Esophagus muscularis mucosa (tissue), 4 donors: ENCODE data around the gene TIMM50. TPM values are rescaled to one million over a fixed set of nuclear protein-coding genes. Genes with fewer than 3 reads are reported as not detected.

Experiments used
- DNase-seq: peaks from one replicate; pipeline ENCODE4 v3.0.0-alpha.2; 2017; ENCODE audit errors: extremely low spot score
- H3K27ac ChIP-seq, 4 donors: fragments of 200-600 bp; sonication (generic); replicated peaks in 1 of 4; 1 replicate in 3 of 4; 2 replicates in 1 of 4; pipeline ENCODE4 v1.5.1; 2016 to 2019; ENCODE audit warnings: mild to moderate bottlenecking in 1 of 4
- H3K27me3 ChIP-seq, 4 donors: fragments of 200-600 bp; sonication (generic); one replicate each; pipeline versions ENCODE4 v1.5.1 to v1.6.0; 2016 to 2019
- H3K36me3 ChIP-seq, 4 donors: fragments of 200-600 bp; sonication (generic); one replicate each; pipeline ENCODE4 v1.5.1; 2016 to 2019
- H3K4me1 ChIP-seq, 4 donors: fragments of 200-600 bp; sonication (generic); one replicate each; pipeline ENCODE4 v1.5.1; 2016 to 2019
- H3K4me3 ChIP-seq, 4 donors: fragments of 200-600 bp; sonication (generic); 1 replicate in 2 of 4; 2 replicates in 2 of 4; pipeline ENCODE4 v1.5.1; 2016 to 2019; ENCODE audit warnings: mild to moderate bottlenecking in 4 of 4, moderate library complexity in 1 of 4
- H3K9me3 ChIP-seq, 4 donors: fragments of 200-600 bp; sonication (generic); 1 replicate in 3 of 4; 2 replicates in 1 of 4; pipeline ENCODE4 v1.5.1; 2016 to 2019
- EP300 ChIP-seq: sonication (generic); formaldehyde crosslinking; IDR thresholded peaks from one replicate; pipeline ENCODE4 v1.6.1; 2017; ENCODE audit warnings: antibody characterized with exemption
- POLR2A ChIP-seq: fragments of 450-650 bp; IDR thresholded peaks from one replicate; pipeline ENCODE4 v1.6.1; 2017; ENCODE audit warnings: antibody characterized with exemption, moderate library complexity, mild to moderate bottlenecking, low read depth
- POLR2AphosphoS5 ChIP-seq, 2 donors: sonication (generic); formaldehyde crosslinking; IDR thresholded peaks; one replicate each; pipeline ENCODE4 v1.6.1; 2017; ENCODE audit warnings: antibody characterized with exemption in 2 of 2
- WGBS: methylation state at CpG from one replicate; pipeline ENCODE4 v1.1.5; 2018; 5-methylcytosine and 5-hydroxymethylcytosine counted together
- intact Hi-C: fragments of 100-400 bp; cut with DNase I; formaldehyde crosslinking; loops from one replicate; pipeline ENCODE4 v1.15.1; 2023
- total RNA-seq, 4 donors: library from RNA; depleted of rRNA; stranded (reverse); fragments of >200 nt; gene quantifications; one replicate each; pipeline versions ENCODE4 v1.1.0 to v1.2.1, GENCODE V29; 2016
- TF ChIP-seq, protein P1 (sequence below), 3 experiments: fragments of 200-600 bp in 2 of 3; fragments of 450-650 bp in 1 of 3; sonication (generic) in 2 of 3; IDR thresholded peaks; one replicate each; pipeline ENCODE4 v1.5.1; 2017 to 2019; ENCODE audit warnings: antibody characterized with exemption in 3 of 3, mild to moderate bottlenecking in 2 of 3, moderate library complexity in 1 of 3

The TIMM50 gene
- total RNA-seq, 4 donors from 2014 or later: 36.1 to 58.0 (median 51.3) TPM

DNA sequence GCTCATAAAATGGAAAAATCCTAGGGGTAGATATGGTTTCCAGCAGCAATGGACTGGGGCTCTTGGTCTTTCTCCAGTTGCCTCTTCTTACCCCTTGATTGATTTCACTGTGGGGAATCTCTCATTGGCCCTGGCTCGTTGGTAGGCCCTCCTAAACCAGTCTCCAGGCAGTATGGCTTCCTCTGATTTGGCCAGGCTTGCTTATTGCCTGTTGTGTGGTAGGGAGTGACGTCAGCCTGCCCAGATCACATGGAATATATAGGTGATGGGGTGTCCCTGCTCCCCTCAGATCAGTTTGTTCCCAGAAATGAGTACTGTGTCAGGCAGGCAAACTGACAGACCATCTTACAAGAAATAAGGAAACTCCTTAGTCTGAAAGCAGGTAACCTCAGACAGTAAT lies 28.6 kb downstream of the TIMM50 start:
- no peaks in the 10 kb centered on the region for H3K9me3 ChIP-seq
- peaks cover 5 to 16% (median 10%) of the 10 kb centered on the region in 4 donors for H3K4me1 ChIP-seq
- no peaks in the 10 kb centered on the region for H3K36me3 ChIP-seq
- DNase-seq: no peak
- no peak overlapping the region for H3K4me3 ChIP-seq
- H3K27me3 ChIP-seq: peaks cover 0 to 100% (median 48%) of the 10 kb centered on the region in 4 donors
- intact Hi-C loops: no loop called here
- WGBS: 71% methylated on average over 2 of the region's 2 CpGs
- TF ChIP-seq, protein P1, sequence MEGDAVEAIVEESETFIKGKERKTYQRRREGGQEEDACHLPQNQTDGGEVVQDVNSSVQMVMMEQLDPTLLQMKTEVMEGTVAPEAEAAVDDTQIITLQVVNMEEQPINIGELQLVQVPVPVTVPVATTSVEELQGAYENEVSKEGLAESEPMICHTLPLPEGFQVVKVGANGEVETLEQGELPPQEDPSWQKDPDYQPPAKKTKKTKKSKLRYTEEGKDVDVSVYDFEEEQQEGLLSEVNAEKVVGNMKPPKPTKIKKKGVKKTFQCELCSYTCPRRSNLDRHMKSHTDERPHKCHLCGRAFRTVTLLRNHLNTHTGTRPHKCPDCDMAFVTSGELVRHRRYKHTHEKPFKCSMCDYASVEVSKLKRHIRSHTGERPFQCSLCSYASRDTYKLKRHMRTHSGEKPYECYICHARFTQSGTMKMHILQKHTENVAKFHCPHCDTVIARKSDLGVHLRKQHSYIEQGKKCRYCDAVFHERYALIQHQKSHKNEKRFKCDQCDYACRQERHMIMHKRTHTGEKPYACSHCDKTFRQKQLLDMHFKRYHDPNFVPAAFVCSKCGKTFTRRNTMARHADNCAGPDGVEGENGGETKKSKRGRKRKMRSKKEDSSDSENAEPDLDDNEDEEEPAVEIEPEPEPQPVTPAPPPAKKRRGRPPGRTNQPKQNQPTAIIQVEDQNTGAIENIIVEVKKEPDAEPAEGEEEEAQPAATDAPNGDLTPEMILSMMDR (IDR thresholded peaks at IDR 0.05): no peak
- TF ChIP-seq EP300: no peak
- TF ChIP-seq POLR2A: no peak
- TF ChIP-seq POLR2AphosphoS5 (IDR thresholded peaks at IDR 0.05): no peak
- no peak overlapping the region for H3K27ac ChIP-seq

DNA sequence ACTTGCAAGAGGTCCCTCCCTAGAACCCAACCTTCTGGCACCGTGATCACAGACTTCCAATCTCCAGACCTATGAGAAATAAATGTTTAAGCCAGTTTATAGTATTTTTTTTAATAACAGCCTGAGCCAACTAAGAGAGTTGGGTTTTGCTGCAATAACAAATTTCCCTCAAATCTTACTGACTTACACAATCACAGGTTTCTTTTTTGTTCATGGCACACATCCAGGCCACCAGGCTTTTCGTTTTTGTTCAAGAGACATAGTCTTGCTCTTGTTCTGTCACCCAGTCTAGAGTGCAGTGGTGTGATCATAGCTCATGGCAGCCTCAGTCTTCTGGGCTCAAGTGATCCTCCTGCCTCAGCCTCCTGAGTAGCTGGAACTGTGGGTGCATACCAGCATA lies 32.4 kb downstream of the TIMM50 start:
- H3K4me1 ChIP-seq: peaks cover 10 to 19% (median 17%) of the 10 kb centered on the region in 4 donors
- DNase-seq: no peak
- TF ChIP-seq, protein P1 (IDR thresholded peaks at IDR 0.05): no peak
- TF ChIP-seq POLR2A (no peak), POLR2AphosphoS5 (IDR thresholded peaks at IDR 0.05) (no peak), EP300 (no peak)
- no peaks in the 10 kb centered on the region for H3K9me3 ChIP-seq
- intact Hi-C loops: no loop called here
- no peak overlapping the region for H3K27ac ChIP-seq
- no peaks in the 10 kb centered on the region for H3K36me3 ChIP-seq
- no peak overlapping the region for H3K4me3 ChIP-seq
- H3K27me3 ChIP-seq: peaks cover 0 to 96% (median 33%) of the 10 kb centered on the region in 4 donors
- WGBS: 53% methylated on average over 2 of the region's 2 CpGs

DNA sequence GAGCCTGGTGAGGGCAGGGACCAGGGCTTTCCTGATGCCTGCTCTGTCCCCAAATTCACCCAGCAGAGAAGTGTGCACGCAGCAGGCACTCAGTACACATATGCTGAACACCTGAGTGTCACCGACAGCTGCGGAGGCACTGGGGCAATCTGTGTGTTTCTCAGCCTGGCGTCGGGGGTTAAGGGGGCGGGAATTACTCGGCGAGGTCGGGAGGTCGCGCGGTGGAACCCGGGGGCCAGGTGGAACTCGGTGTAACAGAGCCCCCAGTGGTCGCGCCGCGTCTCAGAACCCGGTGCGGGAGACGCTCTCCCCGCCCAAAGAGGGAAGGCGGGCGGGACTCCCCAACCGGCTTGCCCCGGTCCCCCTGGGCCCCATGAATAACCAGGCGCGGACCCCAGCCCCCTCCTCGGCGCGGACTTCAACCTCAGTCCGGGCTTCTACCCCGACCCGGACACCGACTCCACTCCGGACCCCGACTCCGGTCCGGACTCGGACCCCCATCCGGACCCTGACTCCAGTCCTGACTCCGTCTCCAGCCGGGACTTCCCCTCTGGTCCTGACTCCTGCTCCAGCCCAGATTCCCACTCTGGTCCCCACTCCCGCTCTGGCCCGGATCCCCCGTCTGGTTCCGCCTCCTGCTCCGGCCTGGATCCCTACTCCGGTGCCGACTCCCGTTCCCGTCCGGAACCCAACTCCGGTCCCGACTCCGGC lies 34.4 kb downstream of the TIMM50 start, which contains the start of gene SELENOV:
TSS of gene SELENOV (plus strand) at position 300 of the 711 bp plus-strand sequence. CDS start at position 374, 74 bp downstream.
- no peak within 1 kb of the TSS for H3K27ac ChIP-seq
- H3K36me3 ChIP-seq: no peaks in the 10 kb centered on the region
- peak within 1 kb of the TSS; percentile 42 to 59 (median 47) for H3K4me3 ChIP-seq
- TF ChIP-seq EP300 (no peak), POLR2AphosphoS5 (IDR thresholded peaks at IDR 0.05) (no peak), POLR2A (no peak)
- TF ChIP-seq, protein P1 (IDR thresholded peaks at IDR 0.05): no peak
- WGBS: 0% methylated on average over 27 of the region's 56 CpGs
- peaks cover 10 to 19% (median 17%) of the 10 kb centered on the region in 4 donors for H3K4me1 ChIP-seq
- intact Hi-C loops: no loop called here
- H3K27me3 ChIP-seq: peaks cover 0 to 76% (median 29%) of the 10 kb centered on the region in 4 donors
- no peak for DNase-seq
- no peaks in the 10 kb centered on the region for H3K9me3 ChIP-seq

DNA sequence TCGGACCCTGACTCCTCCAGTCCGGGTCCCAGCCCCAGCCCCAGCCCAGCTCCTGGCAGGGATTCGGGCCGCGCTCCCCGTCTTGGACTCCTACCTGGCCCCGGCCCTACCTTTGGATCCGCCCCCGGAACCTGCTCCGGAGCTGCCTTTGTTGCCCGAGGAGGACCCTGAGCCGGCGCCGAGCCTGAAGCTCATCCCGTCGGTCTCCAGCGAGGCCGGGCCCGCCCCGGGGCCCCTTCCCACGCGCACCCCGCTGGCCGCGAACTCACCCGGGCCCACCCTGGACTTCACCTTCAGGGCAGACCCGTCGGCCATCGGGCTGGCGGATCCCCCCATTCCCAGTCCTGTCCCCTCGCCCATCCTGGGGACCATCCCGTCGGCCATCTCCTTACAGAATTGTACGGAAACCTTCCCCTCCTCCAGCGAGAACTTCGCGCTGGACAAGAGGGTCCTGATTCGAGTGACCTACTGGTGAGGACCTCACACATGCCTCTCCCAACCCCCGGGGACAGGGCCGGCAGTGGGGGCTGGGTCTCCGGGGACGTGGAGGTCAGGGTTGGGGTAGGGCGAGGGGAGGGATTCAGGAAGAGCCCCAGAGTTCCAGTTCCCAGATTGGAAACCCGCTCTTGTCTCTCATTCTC lies 35.0 kb downstream of the TIMM50 start:
- TF ChIP-seq POLR2AphosphoS5 (IDR thresholded peaks at IDR 0.05): no peak
- TF ChIP-seq, protein P1 (IDR thresholded peaks at IDR 0.05): no peak
- no peak for TF ChIP-seq POLR2A
- no peak for TF ChIP-seq EP300
- peaks cover 10 to 19% (median 17%) of the 10 kb centered on the region in 4 donors for H3K4me1 ChIP-seq
- no peaks in the 10 kb centered on the region for H3K9me3 ChIP-seq
- intact Hi-C loops: no loop called here
- H3K4me3 ChIP-seq: peak overlapping the region; percentile 42 to 59 (median 47)
- peaks cover 0 to 70% (median 29%) of the 10 kb centered on the region in 4 donors for H3K27me3 ChIP-seq
- no peak overlapping the region for H3K27ac ChIP-seq
- no peak for DNase-seq
- no CpG with 5 or more reads among the region's 44 CpGs for WGBS
- H3K36me3 ChIP-seq: no peaks in the 10 kb centered on the region
